Endodermal cell (in vitro differentiated cells): Measurements from ENCODE around the gene SENP2. TPM values are rescaled to one million over a fixed set of nuclear protein-coding genes. Genes with fewer than 3 reads are reported as not detected.

ENCODE experiments used
- DNase-seq: peaks from one replicate; pipeline ENCODE4 v3.0.0-alpha.2; 2017
- H3K27ac ChIP-seq: 2 replicates; pipeline ENCODE4 v1.5.1; 2013; ENCODE audit warnings: mild to moderate bottlenecking, low read depth, low read length, moderate library complexity
- H3K27me3 ChIP-seq: 2 replicates; pipeline ENCODE4 v1.6.1; 2013; ENCODE audit warnings: mild to moderate bottlenecking, low read length, moderate library complexity; ENCODE audit not compliant: insufficient read depth, control insufficient read depth, poor library complexity, severe bottlenecking
- H3K36me3 ChIP-seq: 2 replicates; pipeline ENCODE4 v1.7.0; 2013; ENCODE audit warnings: mild to moderate bottlenecking, low read length, moderate library complexity; ENCODE audit not compliant: control insufficient read depth, insufficient read depth
- H3K4me1 ChIP-seq: one replicate; pipeline ENCODE4 v1.7.0; 2013; ENCODE audit warnings: low read length; ENCODE audit not compliant: control insufficient read depth, insufficient read depth
- H3K4me3 ChIP-seq: 2 replicates; pipeline ENCODE4 v1.5.1; 2013; ENCODE audit warnings: mild to moderate bottlenecking, low read length, moderate library complexity
- H3K9ac ChIP-seq: 2 replicates; pipeline ENCODE4 v1.6.1; 2013; ENCODE audit warnings: mild to moderate bottlenecking, low read length, moderate library complexity; ENCODE audit not compliant: poor library complexity, severe bottlenecking; ENCODE audit errors: extremely low read depth
- H3K9me3 ChIP-seq: 2 replicates; pipeline ENCODE4 v1.6.1; 2013; ENCODE audit warnings: mild to moderate bottlenecking, low read length, moderate library complexity; ENCODE audit not compliant: control insufficient read depth
- H3K27ac Mint-ChIP-seq: 2 replicates; pipeline ENCODE4 v1.8.0; 2020; ENCODE audit warnings: mixed read lengths
- H3K27me3 Mint-ChIP-seq: 2 replicates; pipeline ENCODE4 v1.8.0; 2021; ENCODE audit warnings: mild to moderate bottlenecking, mixed read lengths; ENCODE audit not compliant: insufficient read depth
- H3K36me3 Mint-ChIP-seq: 2 replicates; pipeline ENCODE4 v1.8.0; 2020; ENCODE audit warnings: low read depth, mixed read lengths
- H3K4me1 Mint-ChIP-seq: 2 replicates; pipeline ENCODE4 v1.8.0; 2020; ENCODE audit warnings: mixed read lengths
- H3K4me3 Mint-ChIP-seq: 2 replicates; pipeline ENCODE4 v1.8.0; 2020; ENCODE audit warnings: mild to moderate bottlenecking, moderate library complexity, mixed read lengths
- H3K9me3 Mint-ChIP-seq: 2 replicates; pipeline ENCODE4 v1.8.0; 2020; ENCODE audit warnings: mild to moderate bottlenecking, mixed read lengths
- WGBS, 2 experiments: methylation state at CpG; one replicate each; pipeline versions ENCODE4 v1.1.5 to v1.1.7; 2013; ENCODE audit warnings: missing lambda C conversion rate in 2 of 2, mixed read lengths in 1 of 2; ENCODE audit not compliant: insufficient coverage in 1 of 2, insufficient read length in 1 of 2; 5-methylcytosine and 5-hydroxymethylcytosine counted together
- total RNA-seq, 2 donors: library from RNA; stranded (reverse); fragmentation: NEBNext Ultra II Directional in 1 of 2; extraction: Animal tissue kit (Norgen Biotek cat#: 25700) in 1 of 2; gene quantifications; 2 replicates in 1 of 2; 3 replicates in 1 of 2; pipeline ENCODE4 v1.2.1, GENCODE V29; 2021
- TF ChIP-seq, protein P1 (sequence below): fragments of 200-600 bp; sonication (generic); conservative IDR thresholded peaks from 2 replicates; pipeline ENCODE4 v1.5.0; 2021; ENCODE audit warnings: antibody characterized with exemption, mild to moderate bottlenecking

The SENP2 gene
- total RNA-seq, 2 donors from 2014 or later: 44.6 to 46.4 TPM

DNA sequence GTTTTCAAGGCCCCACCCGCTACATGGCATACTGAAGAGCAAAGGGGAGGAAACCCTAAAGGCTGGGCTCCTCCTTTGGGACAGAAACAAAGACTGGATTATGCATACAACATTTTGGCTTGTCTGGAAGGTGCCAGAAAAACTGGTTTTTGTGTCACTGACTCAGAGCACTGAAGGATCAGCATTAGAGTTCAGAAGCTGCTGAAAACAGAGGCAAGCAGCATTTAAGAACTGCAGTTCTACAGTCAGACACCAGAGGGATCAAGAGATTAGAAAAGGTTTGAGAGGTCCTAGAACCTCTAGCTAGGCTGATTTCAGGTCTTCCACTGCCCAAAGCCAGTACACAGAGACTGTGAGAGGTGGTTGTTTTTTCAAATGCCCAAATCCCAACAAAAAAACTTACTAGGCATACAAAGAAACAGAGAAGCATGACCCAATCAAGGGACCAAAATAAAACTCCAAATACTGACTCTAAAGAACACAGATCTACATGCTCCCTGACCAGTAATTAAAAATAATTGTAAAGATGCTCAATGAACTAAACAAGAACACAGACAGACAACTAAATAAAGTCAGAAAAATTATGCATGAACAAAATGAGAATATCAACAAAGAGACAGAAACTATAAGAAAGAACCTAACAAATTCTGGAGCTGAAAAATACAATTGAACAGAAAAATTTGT, 91.2 kb downstream of the SENP2 start:
- H3K27ac Mint-ChIP-seq: no peak overlapping the region
- TF ChIP-seq, protein P1, sequence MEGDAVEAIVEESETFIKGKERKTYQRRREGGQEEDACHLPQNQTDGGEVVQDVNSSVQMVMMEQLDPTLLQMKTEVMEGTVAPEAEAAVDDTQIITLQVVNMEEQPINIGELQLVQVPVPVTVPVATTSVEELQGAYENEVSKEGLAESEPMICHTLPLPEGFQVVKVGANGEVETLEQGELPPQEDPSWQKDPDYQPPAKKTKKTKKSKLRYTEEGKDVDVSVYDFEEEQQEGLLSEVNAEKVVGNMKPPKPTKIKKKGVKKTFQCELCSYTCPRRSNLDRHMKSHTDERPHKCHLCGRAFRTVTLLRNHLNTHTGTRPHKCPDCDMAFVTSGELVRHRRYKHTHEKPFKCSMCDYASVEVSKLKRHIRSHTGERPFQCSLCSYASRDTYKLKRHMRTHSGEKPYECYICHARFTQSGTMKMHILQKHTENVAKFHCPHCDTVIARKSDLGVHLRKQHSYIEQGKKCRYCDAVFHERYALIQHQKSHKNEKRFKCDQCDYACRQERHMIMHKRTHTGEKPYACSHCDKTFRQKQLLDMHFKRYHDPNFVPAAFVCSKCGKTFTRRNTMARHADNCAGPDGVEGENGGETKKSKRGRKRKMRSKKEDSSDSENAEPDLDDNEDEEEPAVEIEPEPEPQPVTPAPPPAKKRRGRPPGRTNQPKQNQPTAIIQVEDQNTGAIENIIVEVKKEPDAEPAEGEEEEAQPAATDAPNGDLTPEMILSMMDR: peak; percentile 83
- DNase-seq: peak; percentile 71
- Histone ChIP-seq H3K9ac (no peak overlapping the region), H3K27me3 (no peaks in the 10 kb centered on the region), H3K27ac (no peak overlapping the region), H3K4me3 (no peak overlapping the region), H3K9me3 (peaks cover 18% of the 10 kb centered on the region), H3K36me3 (peaks cover 80% of the 10 kb centered on the region), H3K4me1 (no peaks in the 10 kb centered on the region)
- peaks cover 3% of the 10 kb centered on the region for H3K4me1 Mint-ChIP-seq
- no peaks in the 10 kb centered on the region for H3K9me3 Mint-ChIP-seq
- no peaks in the 10 kb centered on the region for H3K27me3 Mint-ChIP-seq
- H3K4me3 Mint-ChIP-seq: no peak overlapping the region
- 98 to 100% methylated on average over 1 of the region's 1 CpG for WGBS, 2 experiments
- H3K36me3 Mint-ChIP-seq: peaks cover 79% of the 10 kb centered on the region

DNA sequence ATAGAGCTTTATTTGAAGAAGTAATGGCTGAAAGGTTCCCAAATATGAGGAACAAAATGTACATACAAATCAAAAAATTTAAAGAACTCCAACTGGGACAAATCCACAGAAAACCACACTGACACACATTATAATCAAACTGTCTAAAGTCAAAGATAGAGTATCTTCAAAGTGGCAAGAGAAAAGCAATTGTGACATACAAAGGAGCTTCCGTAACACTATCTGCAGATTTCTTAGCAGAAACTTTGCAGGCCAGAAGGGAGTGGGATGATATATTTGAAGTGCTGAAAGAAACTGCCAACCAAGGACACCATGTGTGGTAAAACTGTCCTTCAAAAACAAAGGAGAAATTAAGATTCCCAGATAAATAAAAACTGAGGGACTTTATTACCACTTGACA, 91.9 kb downstream of the SENP2 start:
- H3K27me3 Mint-ChIP-seq: no peaks in the 10 kb centered on the region
- Histone ChIP-seq H3K9ac (no peak overlapping the region), H3K9me3 (peaks cover 18% of the 10 kb centered on the region), H3K36me3 (peaks cover 80% of the 10 kb centered on the region), H3K27me3 (no peaks in the 10 kb centered on the region), H3K4me1 (no peaks in the 10 kb centered on the region), H3K4me3 (no peak overlapping the region), H3K27ac (no peak overlapping the region)
- 67 to 68% methylated on average over 1 of the region's 1 CpG for WGBS, 2 experiments
- H3K36me3 Mint-ChIP-seq: peaks cover 79% of the 10 kb centered on the region
- no peaks in the 10 kb centered on the region for H3K9me3 Mint-ChIP-seq
- H3K27ac Mint-ChIP-seq: no peak overlapping the region
- no peak overlapping the region for H3K4me3 Mint-ChIP-seq
- TF ChIP-seq, protein P1: no peak
- DNase-seq: no peak
- H3K4me1 Mint-ChIP-seq: peaks cover 3% of the 10 kb centered on the region

DNA sequence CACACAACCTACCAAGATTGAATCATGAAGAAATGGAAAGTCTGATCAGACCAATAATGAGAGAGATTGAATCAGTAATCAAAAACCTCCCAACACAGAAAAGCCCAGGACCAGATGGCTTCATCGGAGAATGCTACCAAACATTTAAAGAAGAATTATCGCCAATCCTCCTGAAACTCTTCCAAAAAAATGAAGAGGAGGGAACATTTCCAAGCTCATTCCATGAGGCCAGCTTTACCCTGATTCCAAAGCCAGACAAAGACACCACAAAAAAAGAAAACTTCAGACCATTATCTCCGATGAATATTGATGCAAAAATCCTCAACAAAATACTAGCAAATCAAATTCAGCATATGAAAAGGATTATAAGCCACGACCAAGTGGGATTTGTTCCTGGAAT, 94.1 kb downstream of the SENP2 start:
- Histone ChIP-seq H3K36me3 (peaks cover 80% of the 10 kb centered on the region), H3K27ac (no peak overlapping the region), H3K27me3 (no peaks in the 10 kb centered on the region), H3K4me1 (no peaks in the 10 kb centered on the region), H3K4me3 (no peak overlapping the region), H3K9me3 (peaks cover 18% of the 10 kb centered on the region), H3K9ac (no peak overlapping the region)
- DNase-seq: no peak
- Mint-ChIP-seq H3K27me3 (no peaks in the 10 kb centered on the region), H3K4me3 (no peak overlapping the region), H3K4me1 (peaks cover 3% of the 10 kb centered on the region), H3K36me3 (peaks cover 81% of the 10 kb centered on the region), H3K9me3 (no peaks in the 10 kb centered on the region), H3K27ac (no peak overlapping the region)
- 92 to 98% methylated on average over 3 to 4 of the region's 4 CpGs for WGBS, 2 experiments
- TF ChIP-seq, protein P1: no peak

Other genes with a start within 250 kb of the SENP2 start
- gene MAP3K13, start 223.2 kb upstream of the SENP2 start, total RNA-seq: 10 to 100 TPM; 20.4 to 21.1 TPM
- 10 to 100 TPM; 19.7 to 21.4 TPM for gene TMEM41A, start 87.3 kb upstream of the SENP2 start, total RNA-seq
- gene LIPH, start 33.7 kb upstream of the SENP2 start, total RNA-seq: 1 to 10 TPM in 1 of 2 donors, under 1 TPM in 1; 0.81 to 2.3 TPM
- 100 to 1,000 TPM; 143 to 162 TPM for gene IGF2BP2, start 238.7 kb downstream of the SENP2 start, total RNA-seq